Mucosa of stomach (tissue), 1 donor: ENCODE data around the gene LCE2C.
"Not testable (repeated sequence)": the region's sequence is repeated elsewhere in the genome, so short reads cannot be mapped to it uniquely, and the experiment has no call there.

Experiments
- H3K27me3 ChIP-seq: one replicate; pipeline ENCODE4 v1.7.0; 2013; ENCODE audit warnings: mild to moderate bottlenecking, low read length; ENCODE audit not compliant: control insufficient read depth, insufficient read depth
- H3K36me3 ChIP-seq: one replicate; pipeline ENCODE4 v1.7.0; 2013; ENCODE audit warnings: low read length; ENCODE audit not compliant: control insufficient read depth, insufficient read depth
- H3K4me1 ChIP-seq: one replicate; pipeline ENCODE4 v1.7.0; 2013; ENCODE audit warnings: mild to moderate bottlenecking, low read length; ENCODE audit not compliant: control insufficient read depth, insufficient read depth
- H3K4me3 ChIP-seq: one replicate; pipeline ENCODE4 v1.7.0; 2013; ENCODE audit warnings: low read length
- H3K9ac ChIP-seq: one replicate; pipeline ENCODE4 v1.7.0; 2013; ENCODE audit warnings: mild to moderate bottlenecking, low read length, moderate library complexity
- H3K9me3 ChIP-seq: one replicate; pipeline ENCODE4 v1.7.0; 2013; ENCODE audit warnings: mild to moderate bottlenecking, low read length, moderate library complexity; ENCODE audit not compliant: control insufficient read depth
- donor health status: Pancreatic carcinoma.

Gene LCE2C

DNA sequence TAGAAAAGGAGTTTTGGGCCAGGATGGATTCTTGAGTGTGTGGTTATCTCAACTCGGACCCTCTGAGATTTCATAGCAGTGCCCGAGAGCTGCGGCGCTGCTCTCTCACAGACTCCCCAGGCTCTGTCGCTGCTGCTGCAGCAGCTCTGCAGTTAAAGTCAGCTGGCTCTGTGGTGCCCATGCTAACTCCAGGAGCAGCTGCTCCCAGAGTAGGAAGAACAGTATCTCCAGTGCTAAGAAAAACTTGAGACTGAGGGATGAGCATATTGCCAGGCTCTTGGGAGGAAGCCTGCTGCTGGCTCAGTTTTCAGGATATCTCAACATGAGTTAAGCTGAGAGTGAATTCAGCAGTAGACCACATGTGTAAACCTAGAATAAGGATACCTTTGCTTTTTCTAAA is 7.4 kb upstream of the LCE2C start:
- H3K4me3 ChIP-seq: no peak overlapping the region
- H3K27me3 ChIP-seq: no peaks in the 10 kb centered on the region
- H3K9ac ChIP-seq: no peak overlapping the region
- H3K4me1 ChIP-seq: no peaks in the 10 kb centered on the region
- no peaks in the 10 kb centered on the region for H3K36me3 ChIP-seq
- H3K9me3 ChIP-seq: no peaks in the 10 kb centered on the region

DNA sequence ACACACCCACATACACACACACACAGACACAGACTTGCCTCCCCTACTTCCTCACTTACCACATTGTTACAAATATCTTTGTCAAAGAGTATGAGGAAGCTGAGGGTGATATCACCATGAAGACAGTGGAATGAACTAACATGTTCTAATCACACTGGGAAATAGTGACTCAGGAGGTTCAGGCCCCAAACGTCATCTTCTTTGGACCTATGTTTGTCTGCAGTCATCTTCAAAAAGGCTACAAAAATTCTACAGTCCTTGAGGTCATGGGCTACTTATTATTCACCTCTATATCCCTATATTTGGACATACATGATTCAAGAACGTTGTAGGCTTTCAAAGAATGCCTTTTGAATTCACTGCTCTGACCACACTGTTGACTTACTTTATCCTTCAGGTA is 2.1 kb upstream of the LCE2C start:
- no peak overlapping the region for H3K4me3 ChIP-seq
- H3K27me3 ChIP-seq: no peaks in the 10 kb centered on the region
- H3K4me1 ChIP-seq: no peaks in the 10 kb centered on the region
- no peaks in the 10 kb centered on the region for H3K36me3 ChIP-seq
- H3K9ac ChIP-seq: no peak overlapping the region
- H3K9me3 ChIP-seq: no peaks in the 10 kb centered on the region

DNA sequence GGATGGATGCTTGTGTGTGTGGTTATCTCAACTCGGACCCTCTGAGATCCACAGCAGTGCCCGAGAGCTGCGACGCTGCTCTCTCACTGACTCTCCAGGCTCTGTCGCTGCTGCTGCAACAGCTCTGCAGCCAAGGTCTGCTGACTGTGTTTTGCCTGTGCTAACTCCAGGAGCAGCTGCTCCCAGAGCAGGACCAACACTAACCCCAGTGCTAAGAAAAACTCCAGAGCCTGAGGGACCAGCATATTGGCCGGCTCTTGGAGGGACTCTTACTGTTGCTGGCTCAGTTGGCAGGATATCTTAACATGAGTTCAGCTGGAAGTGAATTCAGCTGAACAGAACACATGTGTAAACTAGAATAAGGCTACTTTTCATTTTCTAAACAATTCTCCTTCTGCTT is 4.4 kb downstream of the LCE2C start:
- Histone ChIP-seq H3K36me3 (no peaks in the 10 kb centered on the region), H3K4me3 (no peak overlapping the region), H3K27me3 (no peaks in the 10 kb centered on the region), H3K9ac (no peak overlapping the region), H3K9me3 (no peaks in the 10 kb centered on the region), H3K4me1 (no peaks in the 10 kb centered on the region)

DNA sequence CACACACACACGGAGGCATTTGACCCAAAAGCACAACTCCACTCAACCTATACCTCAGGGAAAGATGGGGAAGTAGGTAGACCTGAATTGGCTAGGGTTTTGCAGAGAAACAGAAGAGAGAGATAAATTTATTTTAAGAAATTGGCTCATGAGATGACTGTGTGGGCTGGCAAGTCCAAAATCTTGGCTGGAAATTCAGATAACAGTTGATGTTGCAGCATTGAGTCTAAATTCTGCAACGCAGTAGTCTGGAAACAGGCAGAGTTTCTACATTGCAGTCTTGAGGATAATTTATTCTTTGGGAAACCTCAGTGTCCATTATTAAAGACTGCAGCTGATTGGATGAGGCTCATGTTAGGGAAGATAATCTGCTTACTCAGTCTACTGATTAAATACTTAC is 6.5 kb downstream of the LCE2C start:
- Histone ChIP-seq H3K36me3 (no peaks in the 10 kb centered on the region), H3K4me3 (no peak overlapping the region), H3K4me1 (no peaks in the 10 kb centered on the region), H3K9me3 (no peaks in the 10 kb centered on the region), H3K27me3 (no peaks in the 10 kb centered on the region), H3K9ac (no peak overlapping the region)

- Histone ChIP-seq H3K4me1 (no peaks in the 10 kb centered on the region), H3K9ac (no peak overlapping the region), H3K36me3 (no peaks in the 10 kb centered on the region), H3K27me3 (no peaks in the 10 kb centered on the region), H3K4me3 (no peak overlapping the region), H3K9me3 (no peaks in the 10 kb centered on the region)
These were observed 8.8 kb downstream of the LCE2C start for GRCh38 chr1:152683846-152684245.

- not testable (repeated sequence) for H3K9me3 ChIP-seq, H3K9ac ChIP-seq, H3K4me3 ChIP-seq, H3K4me1 ChIP-seq, H3K36me3 ChIP-seq, H3K27me3 ChIP-seq
These were observed 10.7 kb downstream of the LCE2C start, which contains the start of gene LCE2B for GRCh38 chr1:152685823-152686222. Gene LCE2B, plus strand, starts transcription at chr1:152686123. Its CDS starts 721 bp downstream, at chr1:152686844.

GRCh38 chr1:152697701-152698600 is 22.9 kb downstream of the LCE2C start, which contains the start of gene LCE2A:
Gene LCE2A, plus strand, starts transcription at chr1:152698345. Its CDS starts 557 bp downstream, at chr1:152698902.
- Histone ChIP-seq H3K4me3 (no peak within 1 kb of the TSS), H3K4me1 (no peaks in the 10 kb centered on the region), H3K27me3 (no peaks in the 10 kb centered on the region), H3K36me3 (no peaks in the 10 kb centered on the region), H3K9me3 (no peaks in the 10 kb centered on the region), H3K9ac (no peak within 1 kb of the TSS)

GRCh38 chr1:152699746-152700145 is 24.7 kb downstream of the LCE2C start:
- H3K27me3 ChIP-seq: no peaks in the 10 kb centered on the region
- H3K9me3 ChIP-seq: no peaks in the 10 kb centered on the region
- no peak overlapping the region for H3K9ac ChIP-seq
- no peaks in the 10 kb centered on the region for H3K4me1 ChIP-seq
- no peak overlapping the region for H3K4me3 ChIP-seq
- H3K36me3 ChIP-seq: no peaks in the 10 kb centered on the region

DNA sequence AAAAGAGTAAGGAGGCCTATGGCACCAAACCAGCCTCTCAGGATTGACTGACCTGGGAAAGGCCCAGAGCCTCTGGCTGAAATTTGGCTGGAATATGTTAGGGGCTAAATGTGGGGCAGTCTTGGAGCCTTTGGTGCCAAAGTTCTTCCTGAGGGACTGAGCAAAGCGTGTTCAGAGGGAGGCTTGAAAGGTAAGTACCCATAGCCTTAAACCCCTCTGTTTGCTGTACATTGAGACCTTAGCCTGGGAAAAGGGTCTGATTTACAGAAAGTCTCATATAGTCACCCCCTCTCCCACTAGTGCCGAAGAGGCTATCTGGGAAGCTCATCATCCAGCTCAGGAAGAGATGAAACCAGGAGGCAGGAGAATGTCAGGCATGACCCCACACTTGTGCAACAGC is 32.8 kb downstream of the LCE2C start, which contains the start of gene LCE4A:
Gene LCE4A (plus strand): TSS at position 301 of the 400 bp plus-strand sequence. CDS start 916 bp downstream, outside the sequence.
- no peaks in the 10 kb centered on the region for H3K9me3 ChIP-seq
- H3K9ac ChIP-seq: no peak within 1 kb of the TSS
- H3K36me3 ChIP-seq: no peaks in the 10 kb centered on the region
- no peaks in the 10 kb centered on the region for H3K4me1 ChIP-seq
- H3K27me3 ChIP-seq: no peaks in the 10 kb centered on the region
- no peak within 1 kb of the TSS for H3K4me3 ChIP-seq

GRCh38 chr1:152718238-152718637 is 43.2 kb downstream of the LCE2C start:
- no peak overlapping the region for H3K4me3 ChIP-seq
- no peaks in the 10 kb centered on the region for H3K36me3 ChIP-seq

DNA sequence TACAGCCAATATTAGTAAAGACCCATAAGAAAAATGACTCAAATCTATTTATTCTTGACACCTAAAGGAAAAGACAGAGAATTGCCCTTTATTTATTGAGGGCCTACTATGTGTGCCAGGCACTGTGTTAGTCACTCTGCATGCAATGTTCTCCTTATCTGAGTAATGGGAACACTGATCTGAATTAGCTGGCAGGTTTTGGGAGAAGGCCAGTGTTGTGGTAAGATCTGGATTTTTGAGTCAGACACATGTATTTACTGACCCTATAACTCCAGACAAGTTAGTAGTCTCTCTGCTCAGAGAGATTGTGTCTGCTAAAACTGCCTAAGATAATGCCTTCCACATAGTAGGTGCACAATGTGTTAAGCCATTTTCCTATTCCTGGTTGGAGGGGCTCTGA is 50.2 kb downstream of the LCE2C start:
- H3K4me3 ChIP-seq: no peak overlapping the region
- H3K9ac ChIP-seq: no peak overlapping the region
- no peaks in the 10 kb centered on the region for H3K4me1 ChIP-seq
- peaks cover 6% of the 10 kb centered on the region for H3K27me3 ChIP-seq
- no peaks in the 10 kb centered on the region for H3K9me3 ChIP-seq
- H3K36me3 ChIP-seq: no peaks in the 10 kb centered on the region

More at GRCh38 chr1:152718238-152718637, 43.2 kb downstream of the LCE2C start:
- H3K9ac ChIP-seq: no peak overlapping the region
- H3K4me1 ChIP-seq: no peaks in the 10 kb centered on the region
- no peaks in the 10 kb centered on the region for H3K27me3 ChIP-seq
- no peaks in the 10 kb centered on the region for H3K9me3 ChIP-seq
